Thoracic aorta (tissue), 2 donors: ENCODE data around the gene TFF1. TPM values are rescaled to one million over a fixed set of nuclear protein-coding genes. Genes with fewer than 3 reads are reported as not detected.

Experiments
- ATAC-seq: fragments of 150-250 bp; one replicate; pipeline ENCODE4 v1.8.0; 2017; ENCODE audit warnings: low read depth; ENCODE audit not compliant: insufficient number of reproducible peaks, low FRiP score
- DNase-seq: peaks from one replicate; pipeline ENCODE4 v3.0.0-alpha.2; 2020; ENCODE audit warnings: low spot score
- H3K27ac ChIP-seq, 2 donors: fragments of 200-600 bp; sonication (generic); 1 replicate in 1 of 2; 2 replicates in 1 of 2; pipeline ENCODE4 v1.5.1; 2016; ENCODE audit warnings: mild to moderate bottlenecking in 2 of 2, moderate library complexity in 2 of 2
- H3K27me3 ChIP-seq: fragments of 200-600 bp; sonication (generic); replicated peaks from 2 replicates; pipeline ENCODE4 v1.6.0; 2016; ENCODE audit warnings: mild to moderate bottlenecking; ENCODE audit not compliant: insufficient read depth
- H3K36me3 ChIP-seq: fragments of 200-600 bp; sonication (generic); one replicate; pipeline ENCODE4 v1.5.1; 2016
- H3K4me1 ChIP-seq, 2 donors: fragments of 200-600 bp; sonication (generic); 1 replicate in 1 of 2; 2 replicates in 1 of 2; pipeline versions ENCODE4 v1.5.1 to v1.6.0; 2016; ENCODE audit warnings: low read depth in 2 of 2, mild to moderate bottlenecking in 1 of 2; ENCODE audit not compliant: control insufficient read depth in 1 of 2
- H3K4me3 ChIP-seq: fragments of 200-600 bp; sonication (generic); 2 replicates; pipeline ENCODE4 v1.5.1; 2016; ENCODE audit warnings: mild to moderate bottlenecking
- H3K9me3 ChIP-seq: fragments of 200-600 bp; sonication (generic); 2 replicates; pipeline ENCODE4 v1.5.1; 2016
- CTCF ChIP-seq: fragments of 200-600 bp; sonication (generic); IDR thresholded peaks from one replicate; pipeline ENCODE4 v1.5.1; 2019; ENCODE audit warnings: antibody characterized with exemption
- total RNA-seq, 2 donors: library from RNA; depleted of rRNA; stranded (reverse); fragments of >200 nt; gene quantifications; one replicate each; pipeline versions ENCODE4 v1.1.0 to v1.2.3, GENCODE V29; 2016

The TFF1 gene
- total RNA-seq, 2 donors from 2014 or later, result 85.8 TPM; not detected in 1

GRCh38 chr21:42381347-42381984, 15.1 kb upstream of the TFF1 start:
- DNase-seq, result no peak

GRCh38 chr21:42379426-42380215, 13.3 kb upstream of the TFF1 start:
- no peaks in the 10 kb centered on the region for H3K36me3 ChIP-seq
- no peak overlapping the region for H3K4me3 ChIP-seq
- H3K4me1 ChIP-seq, result no peaks in the 10 kb centered on the region
- no peak for TF ChIP-seq CTCF
- ATAC-seq, result no peak
- no peaks in the 10 kb centered on the region for H3K9me3 ChIP-seq
- DNase-seq, result no peak
- H3K27me3 ChIP-seq, result no peaks in the 10 kb centered on the region
- H3K27ac ChIP-seq, result no peak overlapping the region

More at GRCh38 chr21:42381347-42381984, 15.1 kb upstream of the TFF1 start:
- no peak overlapping the region for H3K4me3 ChIP-seq
- no peaks in the 10 kb centered on the region for H3K9me3 ChIP-seq
- no peaks in the 10 kb centered on the region for H3K4me1 ChIP-seq
- ATAC-seq, result no peak
- H3K36me3 ChIP-seq, result no peaks in the 10 kb centered on the region
- H3K27ac ChIP-seq, result no peak overlapping the region
- no peak for TF ChIP-seq CTCF
- H3K27me3 ChIP-seq, result no peaks in the 10 kb centered on the region

- Histone ChIP-seq H3K27ac (no peak overlapping the region), H3K4me3 (no peak overlapping the region), H3K4me1 (no peaks in the 10 kb centered on the region), H3K27me3 (no peaks in the 10 kb centered on the region), H3K9me3 (no peaks in the 10 kb centered on the region), H3K36me3 (no peaks in the 10 kb centered on the region)
- TF ChIP-seq CTCF, result no peak
- ATAC-seq (no peak), DNase-seq (no peak)
Measured at GRCh38 chr21:42378418-42378817, 12.1 kb upstream of the TFF1 start.

GRCh38 chr21:42377951-42378340, 11.6 kb upstream of the TFF1 start:
- H3K9me3 ChIP-seq, result no peaks in the 10 kb centered on the region
- no peak overlapping the region for H3K4me3 ChIP-seq
- no peak for ATAC-seq
- no peaks in the 10 kb centered on the region for H3K27me3 ChIP-seq
- no peaks in the 10 kb centered on the region for H3K36me3 ChIP-seq
- H3K27ac ChIP-seq, result no peak overlapping the region
- no peak for DNase-seq
- TF ChIP-seq CTCF, result no peak
- no peaks in the 10 kb centered on the region for H3K4me1 ChIP-seq

GRCh38 chr21:42377211-42377950, 11.0 kb upstream of the TFF1 start:
- DNase-seq, result no peak
- Histone ChIP-seq H3K9me3 (no peaks in the 10 kb centered on the region), H3K27ac (no peak overlapping the region), H3K4me3 (no peak overlapping the region), H3K36me3 (no peaks in the 10 kb centered on the region), H3K4me1 (no peaks in the 10 kb centered on the region), H3K27me3 (no peaks in the 10 kb centered on the region)
- ATAC-seq, result no peak
- TF ChIP-seq CTCF, result no peak
